Lung (tissue), 12 donors: Measurements from ENCODE around the gene DOCK3. TPM values are rescaled to one million over a fixed set of nuclear protein-coding genes. Genes with fewer than 3 reads are reported as not detected.
A peak's percentile ranks its signal among the peaks of the same experiment; 100 is the strongest.

Experiments used
- ATAC-seq: fragments of 200-7000 bp; cut with Tn5 transposase; one replicate; pipeline ENCODE4 v1.9.1; 2020; ENCODE audit warnings: moderate number of reproducible peaks; ENCODE audit not compliant: insufficient read depth, low FRiP score
- DNase-seq, 3 donors: peaks; one replicate each; pipeline ENCODE4 v3.0.0-alpha.2; 2013 to 2017
- H3K27ac ChIP-seq, 2 donors: one replicate each; pipeline ENCODE4 v1.5.1; 2013; ENCODE audit warnings: mild to moderate bottlenecking in 2 of 2, moderate library complexity in 2 of 2, control low read depth in 1 of 2, inconsistent platforms in 1 of 2, low read depth in 1 of 2, low read length in 1 of 2
- H3K27me3 ChIP-seq, 3 donors: one replicate each; pipeline ENCODE4 v1.5.1; 2013; ENCODE audit warnings: low read length in 2 of 3; ENCODE audit not compliant: control insufficient read depth in 3 of 3, insufficient read depth in 3 of 3
- H3K36me3 ChIP-seq, 4 donors: one replicate each; pipeline ENCODE4 v1.5.1; 2013; ENCODE audit warnings: low read length in 4 of 4, mild to moderate bottlenecking in 1 of 4, moderate library complexity in 1 of 4; ENCODE audit not compliant: control insufficient read depth in 4 of 4, insufficient read depth in 4 of 4
- H3K4me1 ChIP-seq, 5 donors: one replicate each; pipeline ENCODE4 v1.5.1; 2013; ENCODE audit warnings: low read length in 5 of 5, mild to moderate bottlenecking in 2 of 5, moderate library complexity in 1 of 5; ENCODE audit not compliant: control insufficient read depth in 5 of 5, insufficient read depth in 5 of 5
- H3K4me3 ChIP-seq: one replicate; pipeline ENCODE4 v1.5.1; 2013; ENCODE audit warnings: mild to moderate bottlenecking, control low read depth, moderate library complexity
- H3K9ac ChIP-seq, 2 donors: one replicate each; pipeline ENCODE4 v1.5.1; 2013; ENCODE audit warnings: low read length in 2 of 2, control low read depth in 1 of 2; ENCODE audit not compliant: insufficient read depth in 1 of 2
- H3K9me3 ChIP-seq, 4 donors: one replicate each; pipeline ENCODE4 v1.5.1; 2013; ENCODE audit warnings: low read length in 3 of 4, mild to moderate bottlenecking in 1 of 4, moderate library complexity in 1 of 4; ENCODE audit not compliant: control insufficient read depth in 4 of 4, insufficient read depth in 3 of 4
- CTCF ChIP-seq: IDR thresholded peaks from 2 replicates; pipeline ENCODE4 v1.5.1; 2012; ENCODE audit warnings: mild to moderate bottlenecking; ENCODE audit errors: control extremely low read depth, extremely low read depth
- WGBS, 2 donors: extraction: QIAGEN DNeasy Blood & Tissue Kit; methylation state at CpG; one replicate each; pipeline ENCODE4 v1.1.7; 2013; 5-methylcytosine and 5-hydroxymethylcytosine counted together
- polyA plus RNA-seq, 2 donors: library from polyadenylated mRNA; stranded (reverse); fragments of 200-250 nt; gene quantifications; one replicate each; pipeline ENCODE4 v1.2.1, GENCODE V29; 2013
- total RNA-seq, 2 donors: library from RNA; depleted of rRNA in 1 of 2; stranded (reverse); fragments of >200 nt in 1 of 2; gene quantifications; one replicate each; pipeline ENCODE4 v1.2.1, GENCODE V29; 2014 to 2021
- donor health status: control.
- donor health status: control.
- donor health status: Bipolar disorder and iron deficiency.
- donor health status: healthy.
- donor health status: DM: yes; HTN: yes; CAD: no.

Gene DOCK3
- total and polyA plus RNA-seq, 4 donors = 0.06 to 1.4 (median 0.34) TPM

GRCh38 chr3:51044982-51045381, 370.3 kb downstream of the DOCK3 start:
- no peaks in the 10 kb centered on the region for H3K36me3 ChIP-seq
- DNase-seq = no peak
- no peak for TF ChIP-seq CTCF

GRCh38 chr3:51052562-51052961, 377.8 kb downstream of the DOCK3 start:
- Histone ChIP-seq H3K36me3 (no peaks in the 10 kb centered on the region), H3K27ac (no peak overlapping the region), H3K9me3 (no peaks in the 10 kb centered on the region), H3K4me1 (peaks cover 0 to 5% (median 0%) of the 10 kb centered on the region in 5 donors), H3K4me3 (no peak overlapping the region), H3K27me3 (no peaks in the 10 kb centered on the region), H3K9ac (no peak overlapping the region)
- no peak for TF ChIP-seq CTCF
- ATAC-seq (no peak), DNase-seq (peak in 1 of 3 donors; percentile 0)
- 75 to 95% methylated on average over 1 of the region's 1 CpG for WGBS, 2 donors

More at GRCh38 chr3:51044982-51045381, 370.3 kb downstream of the DOCK3 start:
- no peaks in the 10 kb centered on the region for H3K9me3 ChIP-seq
- H3K27ac ChIP-seq = no peak overlapping the region
- H3K4me3 ChIP-seq = no peak overlapping the region
- no peaks in the 10 kb centered on the region for H3K4me1 ChIP-seq
- no peak for ATAC-seq
- H3K27me3 ChIP-seq = no peaks in the 10 kb centered on the region
- 93 to 100% methylated on average over 1 of the region's 1 CpG for WGBS, 2 donors
- no peak overlapping the region for H3K9ac ChIP-seq

- no peak for TF ChIP-seq CTCF
- peaks cover 0 to 2% (median 0%) of the 10 kb centered on the region in 3 donors for H3K27me3 ChIP-seq
- H3K27ac ChIP-seq = no peak overlapping the region
- H3K9ac ChIP-seq = no peak overlapping the region
- ATAC-seq (no peak), DNase-seq (peak in 2 of 3 donors; percentile 5 to 64)
- H3K4me3 ChIP-seq = no peak overlapping the region
- peaks cover 0 to 6% (median 0%) of the 10 kb centered on the region in 5 donors for H3K4me1 ChIP-seq
- H3K9me3 ChIP-seq = no peaks in the 10 kb centered on the region
- H3K36me3 ChIP-seq = no peaks in the 10 kb centered on the region
- 57 to 71% methylated on average over 1 of the region's 1 CpG for WGBS, 2 donors
These were observed 382.4 kb downstream of the DOCK3 start for GRCh38 chr3:51057121-51057520.

- Histone ChIP-seq H3K4me3 (no peak overlapping the region), H3K27ac (no peak overlapping the region), H3K9ac (no peak overlapping the region), H3K4me1 (no peaks in the 10 kb centered on the region), H3K27me3 (peaks cover 0 to 2% (median 0%) of the 10 kb centered on the region in 3 donors), H3K36me3 (no peaks in the 10 kb centered on the region), H3K9me3 (no peaks in the 10 kb centered on the region)
- no peak for ATAC-seq
- DNase-seq = peak in 1 of 3 donors; percentile 4
- WGBS, 2 donors = 38 to 59% methylated on average over 1 of the region's 1 CpG
- no peak for TF ChIP-seq CTCF
These were observed 388.3 kb downstream of the DOCK3 start for GRCh38 chr3:51063053-51063452.
